ENCODE results near the gene DROSHA.

DNA sequence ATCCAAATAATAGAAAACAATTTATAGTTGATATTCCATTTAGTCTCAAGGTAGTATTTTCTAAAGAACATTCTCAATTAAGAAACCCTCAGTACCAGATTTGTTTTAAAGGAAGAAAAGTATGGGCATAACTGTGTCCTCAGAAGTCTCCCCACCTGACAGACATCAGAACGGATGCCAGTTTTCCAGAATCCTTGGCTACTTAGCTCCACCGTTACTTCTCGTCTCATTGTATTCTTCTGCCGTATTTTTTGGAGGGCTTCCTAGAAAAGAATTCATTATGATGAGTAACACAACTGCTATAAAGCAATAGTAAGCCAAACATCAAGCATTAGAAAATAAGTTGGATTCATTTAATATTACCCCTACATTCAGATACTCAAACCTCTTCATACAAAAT, 67.8 kb downstream of the DROSHA start:
- TF ChIP-seq, protein P1, sequence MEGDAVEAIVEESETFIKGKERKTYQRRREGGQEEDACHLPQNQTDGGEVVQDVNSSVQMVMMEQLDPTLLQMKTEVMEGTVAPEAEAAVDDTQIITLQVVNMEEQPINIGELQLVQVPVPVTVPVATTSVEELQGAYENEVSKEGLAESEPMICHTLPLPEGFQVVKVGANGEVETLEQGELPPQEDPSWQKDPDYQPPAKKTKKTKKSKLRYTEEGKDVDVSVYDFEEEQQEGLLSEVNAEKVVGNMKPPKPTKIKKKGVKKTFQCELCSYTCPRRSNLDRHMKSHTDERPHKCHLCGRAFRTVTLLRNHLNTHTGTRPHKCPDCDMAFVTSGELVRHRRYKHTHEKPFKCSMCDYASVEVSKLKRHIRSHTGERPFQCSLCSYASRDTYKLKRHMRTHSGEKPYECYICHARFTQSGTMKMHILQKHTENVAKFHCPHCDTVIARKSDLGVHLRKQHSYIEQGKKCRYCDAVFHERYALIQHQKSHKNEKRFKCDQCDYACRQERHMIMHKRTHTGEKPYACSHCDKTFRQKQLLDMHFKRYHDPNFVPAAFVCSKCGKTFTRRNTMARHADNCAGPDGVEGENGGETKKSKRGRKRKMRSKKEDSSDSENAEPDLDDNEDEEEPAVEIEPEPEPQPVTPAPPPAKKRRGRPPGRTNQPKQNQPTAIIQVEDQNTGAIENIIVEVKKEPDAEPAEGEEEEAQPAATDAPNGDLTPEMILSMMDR (IDR thresholded peaks at IDR 0.05 in 8 of 11, conservative IDR thresholded peaks at IDR 0.05 in 3 of 11) = no peak
- TF ChIP-seq POLR2A (IDR thresholded peaks at IDR 0.05) = no peak
